ENCODE data around the gene MBP.

Gene MBP

GRCh38 chr18:77052983-77053309 lies 79.6 kb downstream of the MBP start:
- Histone ChIP-seq H3K4me1 (ENCODE audit: low read depth, poor library complexity, severe bottlenecking) (peaks cover 21% of the 10 kb centered on the region), H3K4me2 (no peak overlapping the region), H2AFZ (ENCODE audit: low read depth) (no peak overlapping the region), H4K20me1 (ENCODE audit: insufficient read depth) (no peaks in the 10 kb centered on the region), H3K27me3 (ENCODE audit: insufficient read depth, low read depth) (no peaks in the 10 kb centered on the region), H3K79me2 (ENCODE audit: insufficient read depth, low read depth) (no peaks in the 10 kb centered on the region), H3K9ac (no peak overlapping the region), H3K27ac (no peak overlapping the region), H3K4me3 (IDR thresholded peaks at IDR 0.05; ENCODE audit: insufficient read depth, low read depth, low read length) (no peak overlapping the region), H3K36me3 (ENCODE audit: insufficient read depth) (no peaks in the 10 kb centered on the region)
- TF ChIP-seq, protein P1, sequence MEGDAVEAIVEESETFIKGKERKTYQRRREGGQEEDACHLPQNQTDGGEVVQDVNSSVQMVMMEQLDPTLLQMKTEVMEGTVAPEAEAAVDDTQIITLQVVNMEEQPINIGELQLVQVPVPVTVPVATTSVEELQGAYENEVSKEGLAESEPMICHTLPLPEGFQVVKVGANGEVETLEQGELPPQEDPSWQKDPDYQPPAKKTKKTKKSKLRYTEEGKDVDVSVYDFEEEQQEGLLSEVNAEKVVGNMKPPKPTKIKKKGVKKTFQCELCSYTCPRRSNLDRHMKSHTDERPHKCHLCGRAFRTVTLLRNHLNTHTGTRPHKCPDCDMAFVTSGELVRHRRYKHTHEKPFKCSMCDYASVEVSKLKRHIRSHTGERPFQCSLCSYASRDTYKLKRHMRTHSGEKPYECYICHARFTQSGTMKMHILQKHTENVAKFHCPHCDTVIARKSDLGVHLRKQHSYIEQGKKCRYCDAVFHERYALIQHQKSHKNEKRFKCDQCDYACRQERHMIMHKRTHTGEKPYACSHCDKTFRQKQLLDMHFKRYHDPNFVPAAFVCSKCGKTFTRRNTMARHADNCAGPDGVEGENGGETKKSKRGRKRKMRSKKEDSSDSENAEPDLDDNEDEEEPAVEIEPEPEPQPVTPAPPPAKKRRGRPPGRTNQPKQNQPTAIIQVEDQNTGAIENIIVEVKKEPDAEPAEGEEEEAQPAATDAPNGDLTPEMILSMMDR (conservative IDR thresholded peaks at IDR 0.05; ENCODE audit: low read depth, low read length): no peak

DNA sequence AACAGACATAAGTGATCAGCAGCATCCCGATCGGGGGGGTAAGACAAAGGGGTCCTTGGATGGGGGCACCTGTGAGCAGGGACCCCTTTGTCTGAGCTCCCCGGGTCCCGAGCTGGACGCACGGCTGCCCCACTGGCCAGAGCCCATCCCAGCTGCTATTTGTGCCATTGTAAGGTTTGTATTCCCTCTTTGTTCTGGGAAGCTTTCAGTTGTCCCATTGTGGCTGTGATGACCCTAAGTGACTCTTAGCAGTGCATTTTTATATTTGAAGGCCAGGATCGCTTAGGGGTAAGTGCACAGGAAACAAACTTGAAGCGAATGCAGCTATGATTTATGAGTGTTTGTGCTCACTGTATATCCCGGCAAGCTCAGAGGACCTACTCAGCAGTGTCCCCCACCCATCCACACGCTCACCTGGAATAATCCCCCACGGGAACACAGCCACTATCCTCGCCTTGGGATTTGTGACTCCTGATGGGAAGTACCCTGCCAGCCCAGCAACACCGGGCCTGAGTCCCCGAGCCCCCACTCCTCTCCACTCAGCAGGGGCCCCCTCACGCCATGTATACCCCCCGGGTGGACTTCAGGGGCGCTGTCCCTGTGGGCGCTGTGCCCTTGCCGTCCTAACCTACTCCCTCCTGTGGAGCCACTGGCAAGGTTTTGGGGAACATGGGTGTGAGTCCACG lies 80.1 kb downstream of the MBP start:
- Histone ChIP-seq H3K27ac (no peak overlapping the region), H3K27me3 (ENCODE audit: insufficient read depth, low read depth) (no peaks in the 10 kb centered on the region), H3K36me3 (ENCODE audit: insufficient read depth) (no peaks in the 10 kb centered on the region), H3K79me2 (ENCODE audit: insufficient read depth, low read depth) (no peaks in the 10 kb centered on the region), H3K4me2 (no peak overlapping the region), H3K9ac (no peak overlapping the region), H2AFZ (ENCODE audit: low read depth) (no peak overlapping the region), H3K4me3 (IDR thresholded peaks at IDR 0.05; ENCODE audit: insufficient read depth, low read depth, low read length) (no peak overlapping the region), H3K4me1 (ENCODE audit: low read depth, poor library complexity, severe bottlenecking) (peaks cover 21% of the 10 kb centered on the region), H4K20me1 (ENCODE audit: insufficient read depth) (no peaks in the 10 kb centered on the region)
- TF ChIP-seq, protein P1 (conservative IDR thresholded peaks at IDR 0.05; ENCODE audit: low read depth, low read length): no peak

DNA sequence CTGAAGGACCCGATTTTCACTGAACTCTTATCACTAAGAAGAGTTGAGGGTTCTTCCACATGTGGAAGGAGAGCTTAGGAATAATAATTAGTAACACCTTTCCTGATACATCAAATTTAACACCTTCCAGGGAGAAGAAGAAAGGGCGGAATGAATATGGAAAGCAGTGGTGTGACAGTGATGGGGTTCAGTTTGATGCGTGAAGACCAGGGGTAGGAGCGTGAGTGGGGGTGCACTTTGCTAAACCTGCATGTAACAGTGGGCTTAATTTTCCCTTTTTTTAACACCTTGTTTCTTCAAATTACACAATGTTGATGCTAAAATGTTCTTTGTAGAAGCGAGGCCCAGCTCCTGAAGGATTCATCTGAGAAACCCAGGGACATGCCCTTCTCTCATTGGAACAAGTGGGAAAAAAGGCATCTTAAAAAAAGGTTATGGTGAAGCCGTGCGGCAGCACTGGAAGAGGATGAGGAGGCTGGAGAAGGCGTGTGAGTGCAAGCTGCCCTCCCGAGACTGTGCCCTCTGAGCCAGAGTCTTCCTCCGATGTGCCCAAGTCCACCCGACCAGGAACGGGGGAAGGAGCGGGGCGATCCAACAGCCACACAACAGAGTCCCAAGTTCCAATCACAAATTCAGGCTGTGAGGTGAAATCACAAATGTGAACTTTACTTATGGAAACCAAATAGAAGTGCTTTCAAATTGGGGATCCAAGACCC lies 80.8 kb downstream of the MBP start:
- Histone ChIP-seq H3K4me2 (no peak overlapping the region), H3K4me1 (ENCODE audit: low read depth, poor library complexity, severe bottlenecking) (peaks cover 21% of the 10 kb centered on the region), H4K20me1 (ENCODE audit: insufficient read depth) (no peaks in the 10 kb centered on the region), H3K27me3 (ENCODE audit: insufficient read depth, low read depth) (no peaks in the 10 kb centered on the region), H3K36me3 (ENCODE audit: insufficient read depth) (no peaks in the 10 kb centered on the region), H2AFZ (ENCODE audit: low read depth) (no peak overlapping the region), H3K4me3 (IDR thresholded peaks at IDR 0.05; ENCODE audit: insufficient read depth, low read depth, low read length) (no peak overlapping the region), H3K79me2 (ENCODE audit: insufficient read depth, low read depth) (no peaks in the 10 kb centered on the region), H3K27ac (no peak overlapping the region), H3K9ac (no peak overlapping the region)
- TF ChIP-seq, protein P1 (conservative IDR thresholded peaks at IDR 0.05; ENCODE audit: low read depth, low read length): no peak

DNA sequence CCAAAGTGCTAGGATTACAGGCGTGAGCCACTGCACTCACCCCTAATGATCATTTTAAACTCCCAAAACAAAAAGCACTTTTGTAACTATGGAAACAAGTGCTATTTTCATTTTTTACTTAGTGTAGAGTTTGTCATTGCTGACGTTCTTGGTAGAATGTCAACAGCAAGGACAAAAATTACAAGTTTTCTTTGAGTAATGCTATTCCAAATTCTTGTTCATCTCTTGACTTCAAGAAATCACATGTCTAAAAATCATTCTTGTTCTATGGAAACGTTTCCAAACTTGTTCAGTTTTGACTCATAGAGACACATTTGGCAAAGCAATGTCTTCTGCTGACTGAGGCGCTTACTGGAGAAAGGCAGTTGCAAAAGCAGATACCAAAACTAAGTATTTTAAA lies 82.6 kb downstream of the MBP start:
- Histone ChIP-seq H3K27me3 (ENCODE audit: insufficient read depth, low read depth) (no peaks in the 10 kb centered on the region), H3K4me2 (no peak overlapping the region), H3K4me1 (ENCODE audit: low read depth, poor library complexity, severe bottlenecking) (peaks cover 11% of the 10 kb centered on the region), H3K4me3 (IDR thresholded peaks at IDR 0.05; ENCODE audit: insufficient read depth, low read depth, low read length) (no peak overlapping the region), H3K9ac (no peak overlapping the region), H2AFZ (ENCODE audit: low read depth) (no peak overlapping the region), H3K36me3 (ENCODE audit: insufficient read depth) (no peaks in the 10 kb centered on the region), H3K27ac (no peak overlapping the region), H3K79me2 (ENCODE audit: insufficient read depth, low read depth) (no peaks in the 10 kb centered on the region), H4K20me1 (ENCODE audit: insufficient read depth) (no peaks in the 10 kb centered on the region)
- TF ChIP-seq, protein P1 (conservative IDR thresholded peaks at IDR 0.05; ENCODE audit: low read depth, low read length): no peak
